ENCODE results near the gene CABP1. TPM values are rescaled to one million over a fixed set of nuclear protein-coding genes. Genes with fewer than 3 reads are reported as not detected.
"Not testable (repeated sequence)": the region's sequence is repeated elsewhere in the genome, so short reads cannot be mapped to it uniquely, and the experiment has no call there.

The CABP1 gene
- total and polyA plus RNA-seq, 2 donors = 0.24 to 1.0 TPM

- no peak for DNase-seq (ENCODE audit: low read depth in 6 of 9, low spot score in 9 of 9)
- 85% methylated on average over 8 of the region's 8 CpGs for WGBS
- Histone ChIP-seq H3K9me3 (ENCODE audit: control insufficient read depth in 2 of 2, insufficient read depth in 1 of 2, low read length in 1 of 2) (no peaks in the 10 kb centered on the region), H3K36me3 (ENCODE audit: control insufficient read depth in 2 of 2, insufficient read depth in 2 of 2, low read length in 1 of 2) (no peaks in the 10 kb centered on the region), H3K27ac (ENCODE audit: low read depth in 1 of 2, low read length in 1 of 2) (no peak overlapping the region), H3K27me3 (ENCODE audit: control insufficient read depth in 2 of 2, insufficient read depth in 1 of 2, low read length in 1 of 2) (peaks cover 0 to 10% of the 10 kb centered on the region in 2 donors), H3K4me3 (ENCODE audit: low read length in 2 of 2) (no peak overlapping the region), H3K4me1 (ENCODE audit: control insufficient read depth in 2 of 2, insufficient read depth in 2 of 2, low read length in 2 of 2) (no peaks in the 10 kb centered on the region)
Observed at GRCh38 chr12:120659151-120659525, 18.7 kb downstream of the CABP1 start.

GRCh38 chr12:120661432-120661831 is 21.0 kb downstream of the CABP1 start:
- Histone ChIP-seq H3K36me3 (ENCODE audit: control insufficient read depth in 2 of 2, insufficient read depth in 2 of 2, low read length in 1 of 2) (no peaks in the 10 kb centered on the region), H3K27me3 (ENCODE audit: control insufficient read depth in 2 of 2, insufficient read depth in 1 of 2, low read length in 1 of 2) (peaks cover 0 to 4% of the 10 kb centered on the region in 2 donors), H3K4me3 (ENCODE audit: low read length in 2 of 2) (no peak overlapping the region), H3K27ac (ENCODE audit: low read depth in 1 of 2, low read length in 1 of 2) (no peak overlapping the region), H3K4me1 (ENCODE audit: control insufficient read depth in 2 of 2, insufficient read depth in 2 of 2, low read length in 2 of 2) (no peaks in the 10 kb centered on the region), H3K9me3 (ENCODE audit: control insufficient read depth in 2 of 2, insufficient read depth in 1 of 2, low read length in 1 of 2) (no peaks in the 10 kb centered on the region)
- 66% methylated on average over 2 of the region's 2 CpGs for WGBS
- no peak for DNase-seq (ENCODE audit: low read depth in 6 of 9, low spot score in 9 of 9)

GRCh38 chr12:120662879-120663278 is 22.5 kb downstream of the CABP1 start:
- no peaks in the 10 kb centered on the region for H3K9me3 ChIP-seq (ENCODE audit: control insufficient read depth in 2 of 2, insufficient read depth in 1 of 2, low read length in 1 of 2)
- 22% methylated on average over 3 of the region's 3 CpGs for WGBS
- DNase-seq (ENCODE audit: low read depth in 6 of 9, low spot score in 9 of 9) = no peak
- H3K27me3 ChIP-seq (ENCODE audit: control insufficient read depth in 2 of 2, insufficient read depth in 1 of 2, low read length in 1 of 2) = peaks cover 0 to 4% of the 10 kb centered on the region in 2 donors
- no peaks in the 10 kb centered on the region for H3K36me3 ChIP-seq (ENCODE audit: control insufficient read depth in 2 of 2, insufficient read depth in 2 of 2, low read length in 1 of 2)
- no peak overlapping the region for H3K27ac ChIP-seq (ENCODE audit: low read depth in 1 of 2, low read length in 1 of 2)
- no peak overlapping the region for H3K4me3 ChIP-seq (ENCODE audit: low read length in 2 of 2)
- H3K4me1 ChIP-seq (ENCODE audit: control insufficient read depth in 2 of 2, insufficient read depth in 2 of 2, low read length in 2 of 2) = no peaks in the 10 kb centered on the region

DNA sequence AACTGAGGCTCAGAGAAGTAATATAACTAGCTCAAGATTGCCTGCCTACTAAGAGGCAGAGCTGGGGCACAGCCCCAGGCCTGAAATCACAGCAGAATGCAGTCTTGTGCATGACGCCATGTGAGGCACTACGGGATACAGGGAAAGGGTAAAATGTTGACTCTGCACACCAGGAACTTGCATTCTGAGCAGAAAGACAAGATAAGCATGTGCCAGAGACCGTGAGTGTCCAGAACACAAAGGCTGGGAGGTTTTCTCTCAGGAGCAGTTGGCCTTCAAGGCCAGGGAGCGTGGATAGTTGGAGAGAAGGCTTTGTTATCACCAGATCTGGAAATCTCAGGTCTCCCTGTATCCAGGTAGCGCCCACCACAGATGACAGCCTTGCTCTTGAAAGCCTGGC is 23.3 kb downstream of the CABP1 start:
- H3K36me3 ChIP-seq (ENCODE audit: control insufficient read depth in 2 of 2, insufficient read depth in 2 of 2, low read length in 1 of 2) = no peaks in the 10 kb centered on the region
- H3K9me3 ChIP-seq (ENCODE audit: control insufficient read depth in 2 of 2, insufficient read depth in 1 of 2, low read length in 1 of 2) = no peaks in the 10 kb centered on the region
- no peak for DNase-seq (ENCODE audit: low read depth in 6 of 9, low spot score in 9 of 9)
- H3K4me3 ChIP-seq (ENCODE audit: low read length in 2 of 2) = no peak overlapping the region
- 96% methylated on average over 5 of the region's 5 CpGs for WGBS
- H3K27ac ChIP-seq (ENCODE audit: low read depth in 1 of 2, low read length in 1 of 2) = no peak overlapping the region
- no peaks in the 10 kb centered on the region for H3K4me1 ChIP-seq (ENCODE audit: control insufficient read depth in 2 of 2, insufficient read depth in 2 of 2, low read length in 2 of 2)
- H3K27me3 ChIP-seq (ENCODE audit: control insufficient read depth in 2 of 2, insufficient read depth in 1 of 2, low read length in 1 of 2) = peaks cover 0 to 4% of the 10 kb centered on the region in 2 donors

GRCh38 chr12:120666571-120667390 is 26.4 kb downstream of the CABP1 start:
- no peaks in the 10 kb centered on the region for H3K9me3 ChIP-seq (ENCODE audit: control insufficient read depth in 2 of 2, insufficient read depth in 1 of 2, low read length in 1 of 2)
- H3K4me1 ChIP-seq (ENCODE audit: control insufficient read depth in 2 of 2, insufficient read depth in 2 of 2, low read length in 2 of 2) = no peaks in the 10 kb centered on the region
- no peak for DNase-seq (ENCODE audit: low read depth in 6 of 9, low spot score in 9 of 9)
- H3K27ac ChIP-seq (ENCODE audit: low read depth in 1 of 2, low read length in 1 of 2) = no peak overlapping the region
- H3K4me3 ChIP-seq (ENCODE audit: low read length in 2 of 2) = no peak overlapping the region
- no peaks in the 10 kb centered on the region for H3K36me3 ChIP-seq (ENCODE audit: control insufficient read depth in 2 of 2, insufficient read depth in 2 of 2, low read length in 1 of 2)
- no peaks in the 10 kb centered on the region for H3K27me3 ChIP-seq (ENCODE audit: control insufficient read depth in 2 of 2, insufficient read depth in 1 of 2, low read length in 1 of 2)
- 96% methylated on average over 34 of the region's 34 CpGs for WGBS

- no peak overlapping the region for H3K4me3 ChIP-seq (ENCODE audit: low read length in 2 of 2)
- H3K9me3 ChIP-seq (ENCODE audit: control insufficient read depth in 2 of 2, insufficient read depth in 1 of 2, low read length in 1 of 2) = no peaks in the 10 kb centered on the region
- no peak for DNase-seq (ENCODE audit: low read depth in 6 of 9, low spot score in 9 of 9)
- no peaks in the 10 kb centered on the region for H3K27me3 ChIP-seq (ENCODE audit: control insufficient read depth in 2 of 2, insufficient read depth in 1 of 2, low read length in 1 of 2)
- no peak overlapping the region for H3K27ac ChIP-seq (ENCODE audit: low read depth in 1 of 2, low read length in 1 of 2)
- WGBS = 92% methylated on average over 20 of the region's 20 CpGs
- H3K4me1 ChIP-seq (ENCODE audit: control insufficient read depth in 2 of 2, insufficient read depth in 2 of 2, low read length in 2 of 2) = no peaks in the 10 kb centered on the region
- H3K36me3 ChIP-seq (ENCODE audit: control insufficient read depth in 2 of 2, insufficient read depth in 2 of 2, low read length in 1 of 2) = no peaks in the 10 kb centered on the region
Observed at GRCh38 chr12:120668091-120668867, 27.9 kb downstream of the CABP1 start.

- Histone ChIP-seq H3K27me3 (ENCODE audit: control insufficient read depth in 2 of 2, insufficient read depth in 1 of 2, low read length in 1 of 2) (no peaks in the 10 kb centered on the region), H3K9me3 (ENCODE audit: control insufficient read depth in 2 of 2, insufficient read depth in 1 of 2, low read length in 1 of 2) (no peaks in the 10 kb centered on the region), H3K27ac (ENCODE audit: low read depth in 1 of 2, low read length in 1 of 2) (no peak overlapping the region), H3K4me3 (ENCODE audit: low read length in 2 of 2) (no peak overlapping the region), H3K36me3 (ENCODE audit: control insufficient read depth in 2 of 2, insufficient read depth in 2 of 2, low read length in 1 of 2) (no peaks in the 10 kb centered on the region), H3K4me1 (ENCODE audit: control insufficient read depth in 2 of 2, insufficient read depth in 2 of 2, low read length in 2 of 2) (no peaks in the 10 kb centered on the region)
- 86% methylated on average over 19 of the region's 19 CpGs for WGBS
- no peak for DNase-seq (ENCODE audit: low read depth in 6 of 9, low spot score in 9 of 9)
Observed at GRCh38 chr12:120668868-120669840, 28.7 kb downstream of the CABP1 start.

- H3K4me3 ChIP-seq (ENCODE audit: low read length in 2 of 2); H3K36me3 ChIP-seq (ENCODE audit: control insufficient read depth in 2 of 2, insufficient read depth in 2 of 2, low read length in 1 of 2); H3K27ac ChIP-seq (ENCODE audit: low read depth in 1 of 2, low read length in 1 of 2); DNase-seq (ENCODE audit: low read depth in 6 of 9, low spot score in 9 of 9); H3K27me3 ChIP-seq (ENCODE audit: control insufficient read depth in 2 of 2, insufficient read depth in 1 of 2, low read length in 1 of 2); H3K9me3 ChIP-seq (ENCODE audit: control insufficient read depth in 2 of 2, insufficient read depth in 1 of 2, low read length in 1 of 2); H3K4me1 ChIP-seq (ENCODE audit: control insufficient read depth in 2 of 2, insufficient read depth in 2 of 2, low read length in 2 of 2): not testable (repeated sequence)
- WGBS = 98% methylated on average over 6 of the region's 6 CpGs
Observed at GRCh38 chr12:120670237-120670636, 29.8 kb downstream of the CABP1 start.

Data from thymus (tissue), 11 donors.